GM12801 (cell line): ENCODE results near the gene CRYBG3.

Experiments
- TF ChIP-seq, protein P1 (sequence below): IDR thresholded peaks from one replicate; pipeline ENCODE4 v1.5.1; 2011; ENCODE audit warnings: control low read depth; ENCODE audit not compliant: insufficient read length; ENCODE audit errors: extremely low read depth

Gene CRYBG3

GRCh38 chr3:97993526-97993925 is 171.7 kb downstream of the CRYBG3 start:
- TF ChIP-seq, protein P1, sequence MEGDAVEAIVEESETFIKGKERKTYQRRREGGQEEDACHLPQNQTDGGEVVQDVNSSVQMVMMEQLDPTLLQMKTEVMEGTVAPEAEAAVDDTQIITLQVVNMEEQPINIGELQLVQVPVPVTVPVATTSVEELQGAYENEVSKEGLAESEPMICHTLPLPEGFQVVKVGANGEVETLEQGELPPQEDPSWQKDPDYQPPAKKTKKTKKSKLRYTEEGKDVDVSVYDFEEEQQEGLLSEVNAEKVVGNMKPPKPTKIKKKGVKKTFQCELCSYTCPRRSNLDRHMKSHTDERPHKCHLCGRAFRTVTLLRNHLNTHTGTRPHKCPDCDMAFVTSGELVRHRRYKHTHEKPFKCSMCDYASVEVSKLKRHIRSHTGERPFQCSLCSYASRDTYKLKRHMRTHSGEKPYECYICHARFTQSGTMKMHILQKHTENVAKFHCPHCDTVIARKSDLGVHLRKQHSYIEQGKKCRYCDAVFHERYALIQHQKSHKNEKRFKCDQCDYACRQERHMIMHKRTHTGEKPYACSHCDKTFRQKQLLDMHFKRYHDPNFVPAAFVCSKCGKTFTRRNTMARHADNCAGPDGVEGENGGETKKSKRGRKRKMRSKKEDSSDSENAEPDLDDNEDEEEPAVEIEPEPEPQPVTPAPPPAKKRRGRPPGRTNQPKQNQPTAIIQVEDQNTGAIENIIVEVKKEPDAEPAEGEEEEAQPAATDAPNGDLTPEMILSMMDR: no peak

- TF ChIP-seq, protein P1: no peak
Observed at GRCh38 chr3:97994328-97994945, 172.6 kb downstream of the CRYBG3 start.
